Neuronal stem cell (in vitro differentiated cells): ENCODE results near the gene CMTM7.

Experiments
- DNase-seq: peaks from one replicate; pipeline ENCODE4 v3.0.0-alpha.2; 2013; ENCODE audit warnings: low spot score
- H2AFZ ChIP-seq: one replicate; pipeline ENCODE4 v1.6.1; 2013; ENCODE audit warnings: mild to moderate bottlenecking, low read length, inconsistent platforms
- H2AK5ac ChIP-seq: 2 replicates; pipeline ENCODE4 v1.6.1; 2013; ENCODE audit warnings: low read depth, mild to moderate bottlenecking, inconsistent platforms, low read length, moderate library complexity, mixed read lengths
- H2BK120ac ChIP-seq: 2 replicates; pipeline ENCODE4 v1.6.1; 2013; ENCODE audit warnings: low read depth, mild to moderate bottlenecking, inconsistent platforms, low read length, moderate library complexity, mixed read lengths
- H2BK12ac ChIP-seq: one replicate; pipeline ENCODE4 v1.6.1; 2013; ENCODE audit warnings: low read length, inconsistent platforms
- H2BK15ac ChIP-seq: 2 replicates; pipeline ENCODE4 v1.6.1; 2013; ENCODE audit warnings: mild to moderate bottlenecking, low read length, inconsistent platforms, mixed read lengths
- H2BK5ac ChIP-seq: one replicate; pipeline ENCODE4 v1.6.1; 2013; ENCODE audit warnings: inconsistent platforms, mild to moderate bottlenecking, low read length, moderate library complexity
- H3K14ac ChIP-seq: one replicate; pipeline ENCODE4 v1.6.1; 2013; ENCODE audit warnings: low read length, inconsistent platforms
- H3K18ac ChIP-seq: 2 replicates; pipeline ENCODE4 v1.6.1; 2013; ENCODE audit warnings: low read length, inconsistent platforms
- H3K23ac ChIP-seq: 2 replicates; pipeline ENCODE4 v1.6.1; 2013; ENCODE audit warnings: low read depth, mild to moderate bottlenecking, mixed read lengths, low read length, inconsistent platforms; ENCODE audit not compliant: poor library complexity
- H3K27ac ChIP-seq: replicated peaks from 3 replicates; pipeline ENCODE4 v1.5.1; 2013; ENCODE audit warnings: low read length, inconsistent platforms
- H3K27me3 ChIP-seq, 3 experiments: 2 replicates each; pipeline ENCODE4 v1.6.1; 2013; ENCODE audit warnings: low read length in 3 of 3, mild to moderate bottlenecking in 2 of 3, inconsistent platforms in 1 of 3, low read depth in 1 of 3, mixed read lengths in 1 of 3, moderate library complexity in 1 of 3; ENCODE audit not compliant: control insufficient read depth in 3 of 3, insufficient read depth in 3 of 3
- H3K36me3 ChIP-seq, 2 donors: replicated peaks in 1 of 2; 2 replicates each; pipeline ENCODE4 v1.6.1; 2013; ENCODE audit warnings: low read length in 2 of 2; ENCODE audit not compliant: control insufficient read depth in 2 of 2, insufficient read depth in 2 of 2
- H3K4ac ChIP-seq: 2 replicates; pipeline ENCODE4 v1.6.1; 2013; ENCODE audit warnings: inconsistent platforms, mild to moderate bottlenecking, low read length, moderate library complexity
- H3K4me1 ChIP-seq, 2 donors: 1 replicate in 1 of 2; 2 replicates in 1 of 2; pipeline ENCODE4 v1.6.1; 2013; ENCODE audit warnings: low read length in 2 of 2, low read depth in 1 of 2; ENCODE audit not compliant: control insufficient read depth in 2 of 2, insufficient read depth in 1 of 2
- H3K4me2 ChIP-seq: one replicate; pipeline ENCODE4 v1.6.1; 2013; ENCODE audit warnings: mild to moderate bottlenecking, low read length, inconsistent platforms; ENCODE audit not compliant: insufficient read depth, poor library complexity, severe bottlenecking
- H3K4me3 ChIP-seq, 2 donors: 2 replicates each; pipeline ENCODE4 v1.5.1; 2013; ENCODE audit warnings: low read length in 2 of 2, mild to moderate bottlenecking in 2 of 2, inconsistent platforms in 1 of 2, moderate library complexity in 1 of 2
- H3K79me1 ChIP-seq: one replicate; pipeline ENCODE4 v1.6.1; 2013; ENCODE audit warnings: low read depth, mild to moderate bottlenecking, inconsistent platforms, low read length, moderate library complexity
- H3K9ac ChIP-seq: one replicate; pipeline ENCODE4 v1.6.1; 2013; ENCODE audit warnings: mild to moderate bottlenecking, low read depth, low read length, inconsistent platforms; ENCODE audit not compliant: poor library complexity
- H3K9me3 ChIP-seq, 2 donors: replicated peaks in 1 of 2; 2 replicates each; pipeline versions ENCODE3 to v1.6.1; 2013; ENCODE audit warnings: low read length in 2 of 2, mild to moderate bottlenecking in 2 of 2, inconsistent platforms in 1 of 2, low read depth in 1 of 2, mixed read lengths in 1 of 2, moderate library complexity in 1 of 2; ENCODE audit not compliant: control insufficient read depth in 2 of 2, insufficient read depth in 1 of 2
- H4K8ac ChIP-seq: one replicate; pipeline ENCODE4 v1.6.1; 2013; ENCODE audit warnings: low read depth, mild to moderate bottlenecking, inconsistent platforms, low read length, moderate library complexity
- H4K91ac ChIP-seq: one replicate; pipeline ENCODE4 v1.6.1; 2013; ENCODE audit warnings: low read length, low read depth, mild to moderate bottlenecking, inconsistent platforms; ENCODE audit not compliant: poor library complexity
- WGBS, 2 donors: extraction: QIAGEN DNeasy Blood & Tissue Kit; methylation state at CpG; one replicate each; pipeline ENCODE4 v1.1.7; 2013; ENCODE audit warnings: missing lambda C conversion rate in 2 of 2, mixed read lengths in 1 of 2; ENCODE audit not compliant: insufficient read length in 2 of 2, insufficient replicate concordance in 1 of 2; ENCODE audit errors: extremely low coverage in 2 of 2; 5-methylcytosine and 5-hydroxymethylcytosine counted together

The CMTM7 gene

DNA sequence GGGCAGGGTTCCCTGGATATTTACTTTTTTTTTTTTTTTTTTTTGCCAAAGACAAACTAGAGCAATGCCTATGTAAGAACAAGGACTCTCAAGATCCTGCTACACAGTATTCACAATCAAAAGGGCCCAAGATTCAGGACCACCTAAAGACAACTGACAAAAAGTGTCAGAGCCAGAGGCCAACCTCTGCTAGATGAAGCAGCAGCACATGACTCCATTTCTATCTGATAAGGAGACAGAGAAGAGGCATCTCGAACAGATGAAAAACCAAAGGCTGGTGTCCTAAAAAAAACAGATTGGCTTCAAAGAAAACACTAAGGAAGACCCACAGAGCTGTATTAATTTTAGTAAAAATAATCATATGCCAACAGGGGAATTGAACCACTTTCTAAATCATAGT lies 91.0 kb downstream of the CMTM7 start:
- DNase-seq: no peak
- Histone ChIP-seq H3K4me2 (no peak overlapping the region), H3K36me3 (peaks cover 4 to 83% of the 10 kb centered on the region in 2 donors), H3K27ac (no peak overlapping the region), H3K23ac (no peak overlapping the region), H4K91ac (no peak overlapping the region), H3K18ac (no peak overlapping the region), H2BK120ac (no peak overlapping the region), H3K4me1 (no peaks in the 10 kb centered on the region), H3K4me3 (no peak overlapping the region), H2AK5ac (no peak overlapping the region), H2BK5ac (no peak overlapping the region), H3K9ac (no peak overlapping the region), H3K79me1 (peaks cover 2% of the 10 kb centered on the region), H3K4ac (no peak overlapping the region), H2AFZ (no peak overlapping the region), H4K8ac (no peak overlapping the region), H3K9me3 (peaks cover 0 to 3% of the 10 kb centered on the region in 2 donors), H3K27me3 (no peaks in the 10 kb centered on the region), H2BK12ac (no peak overlapping the region), H3K14ac (no peak overlapping the region), H2BK15ac (no peak overlapping the region)
- no CpG with 5 or more reads among the region's 1 CpG for WGBS, 2 donors

DNA sequence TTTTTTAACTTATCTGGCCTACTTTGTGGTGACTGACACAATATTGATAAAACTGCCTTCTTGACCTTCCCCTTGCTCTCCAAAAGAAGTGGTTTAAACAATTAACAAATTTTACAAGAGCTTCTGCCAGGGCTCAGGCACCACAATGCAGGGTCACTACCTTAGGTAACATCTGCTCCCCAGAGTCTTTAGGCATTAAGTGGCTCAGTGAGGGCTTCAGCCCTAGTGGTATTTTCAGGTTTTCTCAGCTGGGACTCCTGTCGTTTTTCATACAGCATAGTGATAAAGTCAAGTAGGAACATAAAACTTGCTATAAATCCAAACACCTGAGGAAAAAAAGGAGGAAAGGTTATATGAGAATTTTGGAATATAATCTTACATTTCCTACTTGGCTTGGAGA lies 92.1 kb downstream of the CMTM7 start:
- Histone ChIP-seq H3K18ac (no peak overlapping the region), H2BK12ac (no peak overlapping the region), H2AFZ (no peak overlapping the region), H3K4me3 (no peak overlapping the region), H4K91ac (no peak overlapping the region), H3K27ac (no peak overlapping the region), H3K27me3 (no peaks in the 10 kb centered on the region), H3K9ac (no peak overlapping the region), H2AK5ac (no peak overlapping the region), H3K79me1 (peaks cover 2% of the 10 kb centered on the region), H3K4me2 (no peak overlapping the region), H3K36me3 (peaks cover 4 to 83% of the 10 kb centered on the region in 2 donors), H2BK5ac (no peak overlapping the region), H2BK120ac (no peak overlapping the region), H3K23ac (no peak overlapping the region), H3K9me3 (peaks cover 0 to 3% of the 10 kb centered on the region in 2 donors), H3K4ac (no peak overlapping the region), H4K8ac (no peak overlapping the region), H3K14ac (no peak overlapping the region), H3K4me1 (no peaks in the 10 kb centered on the region), H2BK15ac (no peak overlapping the region)
- no CpG with 5 or more reads among the region's 1 CpG for WGBS, 2 donors
- no peak for DNase-seq

DNA sequence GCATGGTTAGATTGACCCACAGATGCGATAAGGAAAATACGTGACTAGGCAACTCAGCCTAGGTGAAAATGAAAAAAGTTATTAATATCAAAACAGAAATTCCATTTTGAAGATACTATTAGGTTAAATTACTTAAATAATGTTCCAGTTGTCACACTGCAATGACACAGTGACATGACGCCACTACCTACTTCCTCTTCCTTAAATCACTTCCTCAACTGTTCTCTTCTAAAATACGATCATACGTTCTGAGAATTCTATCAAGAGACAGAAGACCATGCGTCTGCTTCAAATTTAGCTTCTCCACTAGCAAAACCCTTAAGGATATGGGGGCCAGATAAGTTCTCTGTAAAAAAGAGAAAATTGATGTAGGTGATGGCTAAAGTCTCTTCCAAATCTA lies 92.8 kb downstream of the CMTM7 start:
- Histone ChIP-seq H3K4ac (no peak overlapping the region), H3K36me3 (peaks cover 4 to 76% of the 10 kb centered on the region in 2 donors), H3K4me2 (no peak overlapping the region), H3K9me3 (peaks cover 0 to 3% of the 10 kb centered on the region in 2 donors), H3K23ac (no peak overlapping the region), H3K18ac (no peak overlapping the region), H3K4me1 (no peaks in the 10 kb centered on the region), H2BK5ac (no peak overlapping the region), H3K27me3 (no peaks in the 10 kb centered on the region), H2BK120ac (no peak overlapping the region), H2AK5ac (no peak overlapping the region), H4K8ac (no peak overlapping the region), H3K27ac (no peak overlapping the region), H3K79me1 (peaks cover 2% of the 10 kb centered on the region), H2AFZ (no peak overlapping the region), H2BK12ac (no peak overlapping the region), H3K9ac (no peak overlapping the region), H3K14ac (no peak overlapping the region), H2BK15ac (no peak overlapping the region), H4K91ac (no peak overlapping the region), H3K4me3 (no peak overlapping the region)
- 100% methylated on average over 2 of the region's 6 CpGs; no CpG with 5 or more reads in 1 of the 2 donors for WGBS, 2 donors
- DNase-seq: no peak

DNA sequence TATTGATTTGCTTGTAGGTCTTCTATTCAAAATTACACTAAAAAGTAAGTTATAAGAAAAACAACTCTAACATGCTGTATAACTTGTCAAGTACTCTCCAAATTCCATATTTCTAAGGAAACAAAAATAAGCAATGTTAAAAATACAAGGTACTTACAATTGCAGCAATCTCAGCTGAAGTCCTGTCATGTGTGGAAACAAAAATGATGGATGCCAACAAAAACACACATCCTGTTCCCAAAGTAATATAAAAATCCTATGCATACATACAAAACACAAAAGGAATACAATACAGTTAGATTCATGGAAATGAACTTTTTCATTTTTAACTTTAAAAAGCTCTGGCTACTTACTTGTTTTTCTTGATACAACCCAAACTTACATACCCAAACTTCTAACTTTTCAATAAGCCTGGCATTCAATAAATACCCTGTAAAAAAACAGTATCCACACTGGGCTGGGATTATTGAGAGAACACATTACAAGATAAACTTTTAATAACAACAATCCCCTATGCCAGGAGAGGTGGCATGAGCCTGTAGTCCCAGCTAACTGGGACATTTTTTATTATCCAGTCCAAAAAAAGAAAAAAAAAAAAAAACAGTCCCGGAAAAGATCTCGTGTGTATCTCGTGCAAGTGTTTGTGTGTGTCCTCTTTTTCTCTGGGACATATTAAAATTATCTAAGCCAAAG lies 96.3 kb downstream of the CMTM7 start:
- Histone ChIP-seq H3K18ac (no peak overlapping the region), H2AK5ac (no peak overlapping the region), H3K4me3 (no peak overlapping the region), H3K9ac (no peak overlapping the region), H3K36me3 (peaks cover 4 to 66% of the 10 kb centered on the region in 2 donors), H3K27me3 (no peaks in the 10 kb centered on the region), H2BK15ac (no peak overlapping the region), H2BK120ac (no peak overlapping the region), H3K9me3 (peaks cover 0 to 3% of the 10 kb centered on the region in 2 donors), H3K27ac (no peak overlapping the region), H3K14ac (no peak overlapping the region), H4K8ac (no peak overlapping the region), H2AFZ (no peak overlapping the region), H3K4me1 (no peaks in the 10 kb centered on the region), H3K4me2 (no peak overlapping the region), H2BK5ac (no peak overlapping the region), H4K91ac (no peak overlapping the region), H3K79me1 (peaks cover 2% of the 10 kb centered on the region), H2BK12ac (no peak overlapping the region), H3K23ac (no peak overlapping the region), H3K4ac (no peak overlapping the region)
- DNase-seq: no peak
- WGBS, 2 donors: no CpG with 5 or more reads among the region's 3 CpGs
